Stimulated activated CD4-positive, alpha-beta T cell treated with anti-CD3 and anti-CD28 coated beads, Interleukin-1b, Interleukin-23, amount 100 ng/mL, for 24 hours (primary cell): ENCODE data around the gene NOD2.

Experiments
- DNase-seq, 4 experiments: peaks; one replicate each; pipeline ENCODE4 v3.0.0-alpha.2; 2020; ENCODE audit warnings: low read depth in 4 of 4, low spot score in 1 of 4

NOD2 gene

GRCh38 chr16:50741225-50741780, 47.9 kb downstream of the NOD2 start:
- no peak for DNase-seq

- peak; percentile 93 to 99 (median 98) for DNase-seq
Measured at GRCh38 chr16:50741781-50742575, 48.6 kb downstream of the NOD2 start, which contains the start of gene CYLD. Gene CYLD, plus strand, starts transcription at chr16:50742086. Its CDS starts 7,613 bp downstream, at chr16:50749699.

- DNase-seq: peak in 2 of 4 experiments; percentile 16 to 21
Measured at GRCh38 chr16:50742576-50743200, 49.3 kb downstream of the NOD2 start.

GRCh38 chr16:50743581-50744225, 50.3 kb downstream of the NOD2 start:
- no peak for DNase-seq

- no peak for DNase-seq
Measured at GRCh38 chr16:50744881-50745280, 51.5 kb downstream of the NOD2 start.

- DNase-seq: no peak
Measured at GRCh38 chr16:50745940-50746339, 52.5 kb downstream of the NOD2 start.

- no peak for DNase-seq
Measured at GRCh38 chr16:50747207-50747956, 54.0 kb downstream of the NOD2 start.

GRCh38 chr16:50751528-50751927, 58.1 kb downstream of the NOD2 start:
- no peak for DNase-seq

- DNase-seq: no peak
Measured at GRCh38 chr16:50752471-50753235, 59.2 kb downstream of the NOD2 start.

- DNase-seq: no peak
Measured at GRCh38 chr16:50756473-50756872, 63.1 kb downstream of the NOD2 start.

- DNase-seq: no peak
Measured at GRCh38 chr16:50761267-50761666, 67.9 kb downstream of the NOD2 start.

- no peak for DNase-seq
Measured at GRCh38 chr16:50762241-50762640, 68.8 kb downstream of the NOD2 start.

GRCh38 chr16:50763211-50763610, 69.8 kb downstream of the NOD2 start:
- DNase-seq: no peak

- no peak for DNase-seq
Measured at GRCh38 chr16:50765260-50765659, 71.9 kb downstream of the NOD2 start.

GRCh38 chr16:50765861-50766260, 72.5 kb downstream of the NOD2 start:
- no peak for DNase-seq

- DNase-seq: no peak
Measured at GRCh38 chr16:50767197-50767596, 73.8 kb downstream of the NOD2 start.

- no peak for DNase-seq
Measured at GRCh38 chr16:50771366-50771765, 78.0 kb downstream of the NOD2 start.

GRCh38 chr16:50774405-50774804, 81.0 kb downstream of the NOD2 start:
- no peak for DNase-seq

GRCh38 chr16:50774960-50775359, 81.6 kb downstream of the NOD2 start:
- no peak for DNase-seq

GRCh38 chr16:50776037-50776436, 82.6 kb downstream of the NOD2 start:
- no peak for DNase-seq
